Measurements from ENCODE around the gene H2AZ2.
"Not testable (repeated sequence)": the region's sequence is repeated elsewhere in the genome, so short reads cannot be mapped to it uniquely, and the experiment has no call there.

Gene H2AZ2

GRCh38 chr7:44793919-44794318 is 54.0 kb downstream of the H2AZ2 start:
- H3K4me3 ChIP-seq (ENCODE audit: low read length), result no peak overlapping the region
- DNase-seq (ENCODE audit: low read depth, low spot score), result no peak

GRCh38 chr7:44791278-44792219 is 56.3 kb downstream of the H2AZ2 start:
- DNase-seq (ENCODE audit: low read depth, low spot score), result no peak
- no peak overlapping the region for H3K4me3 ChIP-seq (ENCODE audit: low read length)

- no peak for DNase-seq (ENCODE audit: low read depth, low spot score)
- H3K4me3 ChIP-seq (ENCODE audit: low read length), result no peak overlapping the region
Measured at GRCh38 chr7:44789990-44790389, 57.9 kb downstream of the H2AZ2 start.

- DNase-seq (ENCODE audit: low read depth, low spot score), result no peak
- no peak overlapping the region for H3K4me3 ChIP-seq (ENCODE audit: low read length)
Measured at GRCh38 chr7:44787762-44788161, 60.1 kb downstream of the H2AZ2 start.

- DNase-seq (ENCODE audit: low read depth, low spot score), result no peak
- H3K4me3 ChIP-seq (ENCODE audit: low read length), result no peak overlapping the region
Measured at GRCh38 chr7:44787041-44787440, 60.8 kb downstream of the H2AZ2 start.

- not testable (repeated sequence) for DNase-seq (ENCODE audit: low read depth, low spot score); H3K4me3 ChIP-seq (ENCODE audit: low read length)
Measured at GRCh38 chr7:44785218-44785617, 62.7 kb downstream of the H2AZ2 start.

DNA sequence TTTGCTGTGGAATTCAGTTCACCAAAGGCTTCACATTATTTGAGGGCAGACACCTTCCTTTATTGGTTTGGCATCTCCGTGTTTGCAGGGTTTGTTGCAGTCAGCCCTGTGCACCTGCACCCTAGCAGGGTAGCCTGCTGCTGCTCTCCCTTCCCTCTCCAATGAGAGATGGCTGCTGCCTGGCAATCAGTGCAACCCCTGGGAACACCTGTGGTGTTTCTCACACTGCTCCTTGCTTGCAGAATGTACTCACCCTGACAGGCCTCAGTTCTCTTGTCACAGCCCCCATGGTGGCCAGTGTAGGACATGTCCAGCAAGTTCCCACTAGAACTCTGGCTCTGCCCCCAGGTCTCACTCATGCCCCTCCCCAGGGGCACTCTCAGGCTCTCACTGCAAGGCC is 63.5 kb downstream of the H2AZ2 start:
- no peak overlapping the region for H3K4me3 ChIP-seq (ENCODE audit: low read length)
- DNase-seq (ENCODE audit: low read depth, low spot score), result no peak

DNA sequence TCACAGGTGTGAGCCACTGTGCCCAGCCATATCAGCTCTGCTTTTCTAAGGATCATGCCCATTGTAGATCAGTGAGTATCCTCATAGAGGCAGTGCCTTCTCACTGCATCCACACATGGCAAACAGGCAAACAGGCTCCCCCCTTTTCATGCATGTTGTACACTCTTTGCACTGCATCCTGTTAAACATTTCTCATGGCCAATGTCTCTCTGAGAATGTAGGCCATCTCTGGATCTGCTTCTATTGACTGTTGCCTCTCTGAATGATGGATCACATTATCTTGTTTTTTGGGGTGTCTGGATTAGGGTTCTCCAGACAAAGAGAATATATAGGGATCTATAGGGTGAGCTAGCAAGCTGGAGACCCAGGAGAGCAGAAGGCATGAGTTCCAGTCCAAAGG is 64.5 kb downstream of the H2AZ2 start:
- no peak for DNase-seq (ENCODE audit: low read depth, low spot score)
- H3K4me3 ChIP-seq (ENCODE audit: low read length), result no peak overlapping the region

DNA sequence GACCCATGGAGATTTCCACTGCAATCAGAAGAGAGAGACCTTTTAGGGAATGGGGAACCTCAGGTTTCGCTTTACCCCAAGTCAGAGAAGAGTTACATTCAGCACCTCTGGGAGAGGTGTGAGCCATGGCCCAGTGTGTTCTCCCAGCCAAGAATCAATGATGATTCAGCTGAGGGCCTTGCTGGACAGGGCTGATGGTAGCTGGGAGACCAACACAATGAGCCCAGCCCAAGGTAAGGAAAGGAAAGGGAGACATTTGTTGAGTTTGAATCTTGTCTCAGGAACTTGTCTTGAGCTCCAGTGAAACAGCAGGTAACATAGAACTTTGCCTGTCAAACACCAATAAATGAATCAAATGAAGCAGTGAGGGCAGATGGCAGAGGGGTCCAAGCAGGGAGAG is 65.4 kb downstream of the H2AZ2 start:
- H3K4me3 ChIP-seq (ENCODE audit: low read length), result no peak overlapping the region

More for the DNA sequence above, 65.4 kb downstream of the H2AZ2 start:
- DNase-seq (ENCODE audit: low read depth, low spot score), result no peak
